BJ (cell line): ENCODE data around the gene PRSS23. TPM values are rescaled to one million over a fixed set of nuclear protein-coding genes. Genes with fewer than 3 reads are reported as not detected.

Experiments used
- CTCF ChIA-PET: fragments of 350-600 bp; formaldehyde crosslinking; extraction: SDS; loops from one replicate; lab custom pipeline; 2021; ENCODE audit warnings: antibody characterized with exemption, inconsistent platforms; lab: Yijun Ruan, JAX
- POLR2A ChIA-PET: fragments of 300-600 bp; sonication (Branson Sonifier 250); formaldehyde crosslinking; extraction: SDS; loops from one replicate; lab custom pipeline; 2021; ENCODE audit warnings: antibody characterized with exemption; lab: Charles Lee
- DNase-seq: peaks from one replicate; pipeline ENCODE4 v3.0.0-alpha.2; 2011; ENCODE audit warnings: low read depth
- H3K27me3 ChIP-seq: 2 replicates; pipeline ENCODE4 v1.6.0; 2011; ENCODE audit warnings: low read length; ENCODE audit not compliant: control insufficient read depth, insufficient read depth
- H3K36me3 ChIP-seq: 2 replicates; pipeline ENCODE4 v1.5.1; 2011; ENCODE audit warnings: low read length; ENCODE audit not compliant: control insufficient read depth, insufficient read depth
- H3K4me3 ChIP-seq: 2 replicates; pipeline ENCODE4 v1.5.1; 2011; ENCODE audit warnings: low read depth, mild to moderate bottlenecking, control low read depth, low read length
- polyA plus RNA-seq: library from polyadenylated mRNA; depleted of rRNA; stranded (reverse); fragments of >200 nt; gene quantifications from 2 replicates; pipeline ENCODE4 v1.2.3, GENCODE V29; 2011; rRNA removed
- TF ChIP-seq, protein P1 (sequence below): IDR thresholded peaks from 2 replicates; pipeline ENCODE4 v1.5.1; 2011; ENCODE audit warnings: low read depth, mild to moderate bottlenecking, control low read depth, inconsistent platforms, low read length, moderate library complexity; ENCODE audit not compliant: insufficient read depth

PRSS23 gene
- polyA plus RNA-seq, 1 experiment, result 343 TPM

GRCh38 chr11:86848132-86848531 is 47.8 kb downstream of the PRSS23 start:
- CTCF ChIA-PET, result no interaction called here
- no peak for DNase-seq
- H3K27me3 ChIP-seq, result no peaks in the 10 kb centered on the region
- TF ChIP-seq, protein P1, sequence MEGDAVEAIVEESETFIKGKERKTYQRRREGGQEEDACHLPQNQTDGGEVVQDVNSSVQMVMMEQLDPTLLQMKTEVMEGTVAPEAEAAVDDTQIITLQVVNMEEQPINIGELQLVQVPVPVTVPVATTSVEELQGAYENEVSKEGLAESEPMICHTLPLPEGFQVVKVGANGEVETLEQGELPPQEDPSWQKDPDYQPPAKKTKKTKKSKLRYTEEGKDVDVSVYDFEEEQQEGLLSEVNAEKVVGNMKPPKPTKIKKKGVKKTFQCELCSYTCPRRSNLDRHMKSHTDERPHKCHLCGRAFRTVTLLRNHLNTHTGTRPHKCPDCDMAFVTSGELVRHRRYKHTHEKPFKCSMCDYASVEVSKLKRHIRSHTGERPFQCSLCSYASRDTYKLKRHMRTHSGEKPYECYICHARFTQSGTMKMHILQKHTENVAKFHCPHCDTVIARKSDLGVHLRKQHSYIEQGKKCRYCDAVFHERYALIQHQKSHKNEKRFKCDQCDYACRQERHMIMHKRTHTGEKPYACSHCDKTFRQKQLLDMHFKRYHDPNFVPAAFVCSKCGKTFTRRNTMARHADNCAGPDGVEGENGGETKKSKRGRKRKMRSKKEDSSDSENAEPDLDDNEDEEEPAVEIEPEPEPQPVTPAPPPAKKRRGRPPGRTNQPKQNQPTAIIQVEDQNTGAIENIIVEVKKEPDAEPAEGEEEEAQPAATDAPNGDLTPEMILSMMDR, result no peak
- POLR2A ChIA-PET, result no interaction called here
- H3K36me3 ChIP-seq, result no peaks in the 10 kb centered on the region
- H3K4me3 ChIP-seq, result no peak overlapping the region

GRCh38 chr11:86849679-86850078 is 49.3 kb downstream of the PRSS23 start:
- DNase-seq, result no peak
- TF ChIP-seq, protein P1, result no peak
- Histone ChIP-seq H3K36me3 (no peaks in the 10 kb centered on the region), H3K27me3 (no peaks in the 10 kb centered on the region), H3K4me3 (no peak overlapping the region)
- CTCF ChIA-PET, result interaction anchor here (1.2 to 1.3 kb wide), 2 partner anchors 11 to 490 kb away, joined by 4 read pairs; no protein-coding TSS in a partner anchor
- POLR2A ChIA-PET, result no interaction called here

Other genes starting within 250 kb of the PRSS23 start
- 9.7 and 15.8 TPM in 2 replicates for gene ME3, start 127.9 kb upstream of the PRSS23 start, polyA plus RNA-seq
- 12.4 and 19.5 TPM in 2 replicates for gene FZD4, start 154.9 kb downstream of the PRSS23 start, polyA plus RNA-seq
- 4.6 and 6.8 TPM in 2 replicates for gene TMEM135, start 237.4 kb downstream of the PRSS23 start, polyA plus RNA-seq